GM12891 (cell line): ENCODE measurements around the gene CELA3B.

Source experiments
- POLR2A ChIP-seq: IDR thresholded peaks from 2 replicates; pipeline ENCODE4 v1.6.1; 2011; ENCODE audit warnings: low read depth, low read length, control low read depth
- POLR2AphosphoS5 ChIP-seq: IDR thresholded peaks from 2 replicates; pipeline ENCODE4 v1.6.1; 2011; ENCODE audit warnings: low read depth, low read length, control low read depth
- POU2F2 ChIP-seq: IDR thresholded peaks from 2 replicates; pipeline ENCODE4 v1.6.1; 2011; ENCODE audit warnings: low read depth, mild to moderate bottlenecking, control low read depth, low read length, moderate library complexity
- SPI1 ChIP-seq: IDR thresholded peaks from 2 replicates; pipeline ENCODE4 v1.6.1; 2011; ENCODE audit warnings: low read depth, low read length, control low read depth
- TAF1 ChIP-seq: IDR thresholded peaks from 2 replicates; pipeline ENCODE4 v1.6.1; 2011; ENCODE audit warnings: low read depth, low read length, control low read depth

DNA sequence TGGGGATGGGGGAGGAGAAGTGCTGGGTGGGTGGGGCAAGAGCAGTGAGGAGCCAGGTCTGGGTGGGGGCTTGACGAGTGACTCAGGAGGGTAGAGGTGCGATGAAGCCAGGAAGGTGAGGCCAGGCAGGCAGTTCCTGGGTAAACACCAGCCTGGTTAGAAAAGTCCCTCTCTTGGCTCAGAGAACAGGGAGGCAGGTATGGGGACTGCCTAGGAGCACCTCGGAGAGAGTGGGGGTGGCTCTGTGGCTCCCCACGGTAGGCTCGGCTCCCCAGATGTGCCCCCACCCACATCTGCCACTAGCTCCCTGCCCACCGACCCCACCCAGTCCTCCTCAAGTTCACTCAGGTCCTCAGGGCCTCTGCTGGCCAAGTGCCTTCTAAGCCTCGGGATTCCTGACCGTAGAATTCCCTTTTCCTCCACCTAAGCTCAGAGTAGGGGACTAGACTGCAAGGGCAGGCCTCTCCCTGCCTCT, 40.9 kb upstream of the CELA3B start:
- TF ChIP-seq POLR2AphosphoS5 (no peak), SPI1 (no peak), POLR2A (no peak), POU2F2 (no peak), TAF1 (no peak)
